ENCODE data around the gene SPRTN.
A peak's percentile ranks its signal among the peaks of the same experiment; 100 is the strongest.

The SPRTN gene

DNA sequence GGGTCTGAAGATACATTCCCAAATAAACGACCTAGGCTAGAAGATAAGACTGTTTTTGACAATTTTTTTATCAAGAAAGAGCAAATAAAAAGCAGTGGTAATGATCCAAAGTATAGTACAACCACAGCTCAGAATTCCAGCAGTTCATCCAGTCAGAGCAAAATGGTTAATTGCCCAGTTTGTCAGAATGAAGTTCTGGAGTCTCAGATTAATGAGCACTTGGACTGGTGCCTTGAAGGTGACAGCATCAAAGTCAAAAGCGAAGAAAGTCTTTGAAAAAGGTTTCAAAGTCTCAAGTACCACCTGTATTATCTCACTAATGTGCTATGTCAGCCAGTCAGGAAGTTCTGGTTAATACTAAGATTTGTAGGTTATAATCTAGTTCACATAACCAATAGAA lies 15.0 kb downstream of the SPRTN start:
- no peak for DNase-seq
- TF ChIP-seq CTCF (IDR thresholded peaks at IDR 0.05), result no peak
- intact Hi-C loops (cut with DNase I; ENCODE audit: low total_unique reads), result no loop called here
- H3K9me3 ChIP-seq, result no peaks in the 10 kb centered on the region
- no peak overlapping the region for H3K4me3 ChIP-seq
- no peak overlapping the region for H3K27ac ChIP-seq
- peaks cover 19 to 40% (median 26%) of the 10 kb centered on the region in 3 donors for H3K36me3 ChIP-seq
- peaks cover 0 to 2% (median under 1%) of the 10 kb centered on the region in 4 donors for H3K4me1 ChIP-seq
- H3K27me3 ChIP-seq, result no peaks in the 10 kb centered on the region

- Histone ChIP-seq H3K36me3 (peaks cover 19 to 33% (median 21%) of the 10 kb centered on the region in 3 donors), H3K9me3 (no peaks in the 10 kb centered on the region), H3K4me3 (no peak overlapping the region), H3K4me1 (peaks cover 0 to 5% (median 2%) of the 10 kb centered on the region in 4 donors), H3K27me3 (no peaks in the 10 kb centered on the region), H3K27ac (no peak overlapping the region)
- intact Hi-C loops (cut with DNase I; ENCODE audit: low total_unique reads), result loop anchor here (5.0 kb wide), 1 partner anchor 248 kb away; no protein-coding TSS in a partner anchor
- no peak for DNase-seq
- no peak for TF ChIP-seq CTCF (IDR thresholded peaks at IDR 0.05)
These were observed 16.4 kb downstream of the SPRTN start for GRCh38 chr1:231354330-231355020.

DNA sequence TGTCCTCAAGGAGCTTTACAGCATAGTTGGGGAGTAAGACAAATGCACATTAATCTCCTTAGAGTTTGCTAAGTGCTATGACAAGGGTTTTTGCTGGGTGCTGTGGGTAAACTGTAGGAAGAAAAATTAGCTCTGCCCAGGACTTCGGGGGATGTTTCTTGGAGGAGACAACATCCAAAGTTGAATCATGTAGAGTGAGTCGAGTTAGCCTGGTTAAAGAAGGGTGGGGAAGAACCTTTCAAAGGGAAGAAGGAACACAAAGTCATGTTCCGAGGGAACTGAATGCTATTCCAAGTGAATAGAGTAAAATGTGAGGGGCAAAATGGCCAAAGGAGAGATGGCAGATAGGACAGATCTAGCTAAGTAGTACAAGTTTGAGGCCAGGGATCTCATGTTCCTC lies 17.1 kb downstream of the SPRTN start:
- intact Hi-C loops (cut with DNase I; ENCODE audit: low total_unique reads), result loop anchor here (5.0 kb wide), 1 partner anchor 247 kb away; no protein-coding TSS in a partner anchor
- H3K27ac ChIP-seq, result no peak overlapping the region
- peaks cover 19 to 26% (median 21%) of the 10 kb centered on the region in 3 donors for H3K36me3 ChIP-seq

DNA sequence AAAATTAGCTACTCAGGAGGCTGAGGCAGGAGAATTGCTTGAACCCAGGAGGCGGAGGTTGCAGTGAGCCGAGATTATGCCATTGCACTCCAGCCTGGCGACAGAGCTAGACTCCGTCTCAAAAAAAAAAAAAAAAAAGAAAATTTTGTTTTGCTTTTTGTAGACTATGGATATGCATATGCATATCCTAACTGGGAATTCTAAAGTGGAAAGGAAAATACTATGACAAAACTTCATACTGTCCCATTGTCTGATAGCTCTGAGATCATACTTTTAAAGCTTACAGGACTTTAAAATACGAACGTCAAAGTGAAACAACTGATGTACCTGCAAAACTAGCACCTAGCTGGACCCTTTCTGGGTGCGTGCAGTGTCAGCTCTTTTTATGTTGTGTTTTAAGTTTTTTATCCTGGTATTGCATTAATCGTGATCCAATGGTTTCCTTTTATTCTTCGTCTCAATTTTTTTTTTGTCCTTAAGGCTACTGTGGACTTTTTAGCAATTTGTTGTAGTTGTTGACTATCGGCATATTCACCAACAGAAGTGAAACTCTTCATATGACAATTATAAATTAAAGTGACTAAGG lies 19.2 kb downstream of the SPRTN start:
- H3K27me3 ChIP-seq, result no peaks in the 10 kb centered on the region
- no peaks in the 10 kb centered on the region for H3K9me3 ChIP-seq
- no peak overlapping the region for H3K27ac ChIP-seq
- peaks cover 9 to 14% (median 11%) of the 10 kb centered on the region in 3 donors for H3K36me3 ChIP-seq
- no peak for TF ChIP-seq CTCF (IDR thresholded peaks at IDR 0.05)
- intact Hi-C loops (cut with DNase I; ENCODE audit: low total_unique reads), result loop anchor here (5.0 kb wide), 1 partner anchor 245 kb away; no protein-coding TSS in a partner anchor
- no peak overlapping the region for H3K4me3 ChIP-seq
- peaks cover 0 to 5% (median 2%) of the 10 kb centered on the region in 4 donors for H3K4me1 ChIP-seq
- no peak for DNase-seq

More for the DNA sequence above, 17.1 kb downstream of the SPRTN start:
- peaks cover 0 to 5% (median 2%) of the 10 kb centered on the region in 4 donors for H3K4me1 ChIP-seq
- H3K4me3 ChIP-seq, result no peak overlapping the region
- H3K27me3 ChIP-seq, result no peaks in the 10 kb centered on the region
- DNase-seq, result no peak
- H3K9me3 ChIP-seq, result no peaks in the 10 kb centered on the region
- no peak for TF ChIP-seq CTCF (IDR thresholded peaks at IDR 0.05)

DNA sequence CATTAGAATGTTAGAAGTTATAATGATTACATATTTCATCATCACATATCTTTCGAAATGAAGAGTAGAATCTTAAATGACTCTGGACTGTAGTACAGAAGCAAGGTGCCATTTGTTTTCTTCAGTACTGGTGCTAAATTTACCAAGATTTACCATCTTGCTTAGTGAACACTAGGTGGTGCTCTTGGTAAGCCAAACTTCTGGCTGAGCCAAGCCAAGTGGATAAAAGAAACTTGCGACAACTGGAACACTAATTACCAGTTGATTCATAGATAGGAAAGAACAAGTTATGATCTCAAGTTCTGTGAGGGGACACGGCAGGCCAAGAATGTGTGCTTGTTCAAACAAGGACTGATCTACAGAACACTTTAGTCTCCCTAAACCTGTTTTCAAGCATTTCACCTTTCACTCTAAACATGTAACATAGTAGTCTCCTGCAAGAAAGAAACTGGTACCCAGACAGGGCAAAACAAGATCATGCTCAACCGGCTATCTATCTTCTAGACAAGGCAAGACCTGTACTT lies 19.8 kb downstream of the SPRTN start:
- no peaks in the 10 kb centered on the region for H3K27me3 ChIP-seq

More for the DNA sequence above, 19.8 kb downstream of the SPRTN start:
- intact Hi-C loops (cut with DNase I; ENCODE audit: low total_unique reads), result loop anchor here (5.0 kb wide), 1 partner anchor 244 kb away; no protein-coding TSS in a partner anchor
- DNase-seq, result peak in 1 of 2 donors; percentile 37
- Histone ChIP-seq H3K4me1 (peaks cover 0 to 5% (median 2%) of the 10 kb centered on the region in 4 donors), H3K36me3 (peaks cover 5 to 7% (median 5%) of the 10 kb centered on the region in 3 donors), H3K9me3 (no peaks in the 10 kb centered on the region), H3K4me3 (no peak overlapping the region), H3K27ac (no peak overlapping the region)
- TF ChIP-seq CTCF (IDR thresholded peaks at IDR 0.05), result peak; percentile 63 to 88
